Stomach (tissue), 9 donors: Measurements from ENCODE around the gene TRABD2B. TPM values are rescaled to one million over a fixed set of nuclear protein-coding genes. Genes with fewer than 3 reads are reported as not detected.

Experiments used
- DNase-seq, 2 donors: peaks; one replicate each; pipeline versions ENCODE4 v3.0.0 to v3.0.0-alpha.2; 2013 to 2019
- H3K27ac ChIP-seq, 5 donors: fragments of 200-600 bp in 4 of 5; sonication (generic) in 4 of 5; one replicate each; pipeline ENCODE4 v1.5.1; 2013 to 2019; ENCODE audit warnings: mild to moderate bottlenecking in 1 of 5, moderate library complexity in 1 of 5
- H3K27me3 ChIP-seq, 3 donors: fragments of 200-600 bp; sonication (generic); one replicate each; pipeline ENCODE4 v1.5.1; 2017 to 2019; ENCODE audit warnings: mixed run types in 1 of 3
- H3K36me3 ChIP-seq, 4 donors: fragments of 200-600 bp; sonication (generic); 1 replicate in 3 of 4; 2 replicates in 1 of 4; pipeline ENCODE4 v1.5.1; 2016 to 2019
- H3K4me1 ChIP-seq, 4 donors: fragments of 200-600 bp; sonication (generic); one replicate each; pipeline ENCODE4 v1.5.1; 2016 to 2019
- H3K4me3 ChIP-seq, 4 donors: fragments of 200-600 bp; sonication (generic) in 3 of 4; one replicate each; pipeline ENCODE4 v1.5.1; 2016 to 2019; ENCODE audit warnings: mild to moderate bottlenecking in 1 of 4
- H3K9me3 ChIP-seq, 4 donors: fragments of 200-600 bp; sonication (generic); one replicate each; pipeline ENCODE4 v1.5.1; 2016 to 2019
- CTCF ChIP-seq, 7 experiments: fragments of 450-650 bp in 4 of 7; fragments of 200-600 bp in 3 of 7; sonication (generic) in 3 of 7; IDR thresholded peaks; one replicate each; pipeline ENCODE4 v1.5.1; 2016 to 2019; ENCODE audit warnings: antibody characterized with exemption in 7 of 7, control low read depth in 2 of 7, mild to moderate bottlenecking in 1 of 7
- EP300 ChIP-seq: sonication (generic); formaldehyde crosslinking; IDR thresholded peaks from one replicate; pipeline ENCODE4 v1.6.1; 2017; ENCODE audit warnings: antibody characterized with exemption
- POLR2A ChIP-seq, 4 donors: fragments of 450-650 bp; IDR thresholded peaks; one replicate each; pipeline ENCODE4 v1.6.1; 2016; ENCODE audit warnings: antibody characterized with exemption in 4 of 4, control low read depth in 2 of 4, mild to moderate bottlenecking in 1 of 4, moderate library complexity in 1 of 4
- POLR2AphosphoS5 ChIP-seq, 3 donors: sonication (generic); formaldehyde crosslinking; IDR thresholded peaks; one replicate each; pipeline ENCODE4 v1.6.1; 2016; ENCODE audit warnings: antibody characterized with exemption in 3 of 3
- WGBS, 5 donors: extraction: QIAGEN DNeasy Blood & Tissue Kit in 3 of 5; methylation state at CpG; one replicate each; pipeline versions ENCODE4 v1.1.5 to v1.1.7; 2013 to 2018; 5-methylcytosine and 5-hydroxymethylcytosine counted together
- intact Hi-C: fragments of 100-400 bp; cut with DNase I; formaldehyde crosslinking; loops from one replicate; pipeline ENCODE4 v1.15.1; 2023; ENCODE audit warnings: low total_unique reads
- polyA plus RNA-seq, 3 donors: library from polyadenylated mRNA; stranded (reverse); fragments of 200-250 nt; gene quantifications; one replicate each; pipeline ENCODE4 v1.2.3, GENCODE V29; 2013
- total RNA-seq, 5 donors: library from RNA; depleted of rRNA; stranded (reverse); fragments of >200 nt; gene quantifications; one replicate each; pipeline versions ENCODE4 v1.1.0 to v1.2.3, GENCODE V29; 2014 to 2016
- donor health status: healthy with polysubstance abuse.
- donor health status: Bipolar disorder and iron deficiency.
- donor health status: healthy.

Gene TRABD2B
- total and polyA plus RNA-seq, 8 donors: 0.31 to 2.0 (median 0.93) TPM; not detected in 1

DNA sequence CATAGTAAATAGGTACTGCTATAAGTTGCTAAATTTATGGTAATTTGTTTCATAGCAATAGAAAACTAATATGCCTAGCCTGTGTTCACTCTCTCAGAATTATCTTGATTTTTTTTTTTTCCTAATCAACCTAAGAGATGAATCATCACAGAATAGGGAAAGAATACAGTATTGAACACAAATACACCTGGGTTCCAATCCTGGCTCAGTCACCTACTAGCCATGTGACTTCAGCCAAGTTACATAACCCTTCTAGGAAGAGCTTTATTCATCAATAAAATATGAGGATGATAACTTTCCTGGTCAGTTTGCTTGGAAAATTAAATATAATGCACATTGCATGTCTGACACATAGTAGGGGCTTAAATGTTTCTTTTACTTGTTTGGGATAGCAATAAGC, 279.8 kb downstream of the TRABD2B start:
- Histone ChIP-seq H3K27ac (no peak overlapping the region), H3K9me3 (no peaks in the 10 kb centered on the region), H3K4me3 (no peak overlapping the region), H3K27me3 (peaks cover 0 to 86% (median 16%) of the 10 kb centered on the region in 3 donors), H3K4me1 (no peaks in the 10 kb centered on the region), H3K36me3 (no peaks in the 10 kb centered on the region)
- intact Hi-C loops: loop anchor here (10.0 kb wide), 1 partner anchor 183 kb away; no protein-coding TSS in a partner anchor
- DNase-seq: no peak
- TF ChIP-seq POLR2AphosphoS5 (IDR thresholded peaks at IDR 0.05): no peak
- TF ChIP-seq CTCF (IDR thresholded peaks at IDR 0.05): no peak
- no peak for TF ChIP-seq POLR2A (IDR thresholded peaks at IDR 0.05)
- no peak for TF ChIP-seq EP300

DNA sequence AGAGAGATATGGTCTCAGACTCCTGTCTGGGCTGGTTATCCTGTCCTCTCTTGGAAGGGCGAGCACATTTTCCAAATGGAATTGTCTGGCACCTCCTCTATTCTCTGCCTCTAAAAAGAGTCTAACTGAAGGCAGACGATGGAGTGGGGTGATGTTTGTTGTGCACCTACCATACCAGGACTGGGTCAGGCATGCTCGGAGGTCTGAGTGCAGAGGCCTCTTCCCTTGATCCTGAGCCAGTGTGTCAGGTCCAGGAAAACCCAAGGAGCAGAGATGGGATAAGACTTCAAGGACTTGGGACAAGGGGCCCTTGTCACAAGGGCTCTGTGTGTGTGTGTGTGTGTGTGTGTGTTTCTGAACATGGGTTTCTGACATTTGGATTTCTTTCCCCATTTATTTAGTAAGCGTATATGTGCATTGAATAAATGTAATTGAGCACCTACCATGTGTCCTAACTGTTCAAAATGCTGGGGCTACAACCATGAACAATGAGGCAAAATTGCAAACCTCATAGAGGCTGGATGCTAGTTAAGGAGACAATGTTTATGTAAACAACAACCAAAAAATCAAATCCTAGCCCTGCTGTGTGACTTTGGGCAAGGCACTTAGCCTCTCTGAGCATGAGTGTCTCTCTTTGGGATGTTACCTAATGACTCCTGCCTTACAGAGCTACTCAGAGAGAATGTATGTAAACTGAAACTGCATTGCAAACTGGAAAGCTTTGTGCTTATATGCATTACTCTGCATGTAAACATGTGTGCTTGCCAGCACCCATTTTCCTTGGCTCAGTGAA, 283.0 kb downstream of the TRABD2B start:
- no peaks in the 10 kb centered on the region for H3K9me3 ChIP-seq
- TF ChIP-seq EP300 (no peak), POLR2A (IDR thresholded peaks at IDR 0.05) (no peak), POLR2AphosphoS5 (IDR thresholded peaks at IDR 0.05) (no peak), CTCF (IDR thresholded peaks at IDR 0.05) (no peak)
- intact Hi-C loops: loop anchor here (5.0 to 10.0 kb wide), 2 partner anchors 179 to 282 kb away; no protein-coding TSS in a partner anchor
- no peak overlapping the region for H3K4me3 ChIP-seq
- no peak for DNase-seq
- H3K4me1 ChIP-seq: peaks cover 13 to 20% (median 18%) of the 10 kb centered on the region in 4 donors
- H3K36me3 ChIP-seq: no peaks in the 10 kb centered on the region
- 84 to 89% (median 85%) methylated on average over 4 of the region's 4 CpGs for WGBS, 5 donors
- peaks cover 18 to 94% (median 48%) of the 10 kb centered on the region in 3 donors for H3K27me3 ChIP-seq
- no peak overlapping the region for H3K27ac ChIP-seq

GRCh38 chr1:47713333-47713953, 283.7 kb downstream of the TRABD2B start:
- intact Hi-C loops: loop anchor here (5.0 to 10.0 kb wide), 2 partner anchors 179 to 281 kb away; no protein-coding TSS in a partner anchor
- TF ChIP-seq EP300: no peak
- TF ChIP-seq POLR2A (IDR thresholded peaks at IDR 0.05): no peak
- TF ChIP-seq CTCF (IDR thresholded peaks at IDR 0.05): no peak
- no peak for TF ChIP-seq POLR2AphosphoS5 (IDR thresholded peaks at IDR 0.05)
- Histone ChIP-seq H3K9me3 (no peaks in the 10 kb centered on the region), H3K4me1 (peaks cover 20 to 28% (median 25%) of the 10 kb centered on the region in 4 donors), H3K36me3 (no peaks in the 10 kb centered on the region), H3K27ac (no peak overlapping the region), H3K27me3 (peaks cover 25 to 99% (median 55%) of the 10 kb centered on the region in 3 donors), H3K4me3 (no peak overlapping the region)
- WGBS, 5 donors: 57 to 77% (median 71%) methylated on average over 9 of the region's 9 CpGs
- DNase-seq: no peak

DNA sequence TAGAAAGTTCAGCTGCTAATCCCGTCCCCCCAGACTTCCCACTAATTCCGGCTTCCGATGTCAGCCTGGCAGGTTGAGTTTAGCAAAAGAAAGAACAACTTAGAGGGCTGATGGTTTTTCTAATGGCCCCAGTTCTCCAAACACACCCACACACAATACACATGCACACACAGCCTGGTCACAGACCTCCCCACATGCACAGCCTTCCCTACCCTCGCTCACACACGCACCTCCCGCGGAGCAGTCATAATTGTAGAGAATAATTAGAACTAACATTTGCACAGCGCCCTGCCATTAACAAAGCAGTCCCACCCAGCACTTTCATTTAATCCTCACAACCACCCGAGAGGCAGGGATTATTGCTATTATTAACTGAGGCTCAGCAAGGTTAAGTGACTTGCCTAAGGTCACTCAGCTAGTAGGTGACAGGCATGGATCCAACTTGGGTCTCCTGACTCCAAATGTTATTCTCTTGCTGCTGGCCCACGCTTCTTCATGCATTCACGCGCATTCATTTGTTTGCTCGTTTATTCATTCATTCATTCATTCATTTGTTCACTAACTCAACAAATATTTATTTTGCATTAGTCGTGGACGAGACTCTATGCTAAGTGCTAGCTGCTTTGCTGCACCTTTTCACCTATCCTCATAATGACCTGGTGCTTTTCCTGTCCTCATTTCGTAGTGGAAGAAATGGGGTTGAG, 284.4 kb downstream of the TRABD2B start:
- no peak for DNase-seq
- TF ChIP-seq EP300 (no peak), POLR2A (IDR thresholded peaks at IDR 0.05) (no peak)
- intact Hi-C loops: loop anchor here (5.0 to 10.0 kb wide), 2 partner anchors 178 to 280 kb away; no protein-coding TSS in a partner anchor
- Histone ChIP-seq H3K27me3 (peaks cover 25 to 99% (median 62%) of the 10 kb centered on the region in 3 donors), H3K36me3 (no peaks in the 10 kb centered on the region), H3K4me1 (peaks cover 23 to 33% (median 28%) of the 10 kb centered on the region in 4 donors), H3K27ac (no peak overlapping the region), H3K4me3 (no peak overlapping the region), H3K9me3 (no peaks in the 10 kb centered on the region)
- WGBS, 5 donors: 59 to 70% (median 65%) methylated on average over 16 of the region's 16 CpGs
